ENCODE results near the gene C2orf68. TPM values are rescaled to one million over a fixed set of nuclear protein-coding genes. Genes with fewer than 3 reads are reported as not detected.
A peak's percentile ranks its signal among the peaks of the same experiment; 100 is the strongest.

The C2orf68 gene
- total RNA-seq, 4 donors from 2014 or later = 15.7 to 21.9 (median 19.7) TPM

DNA sequence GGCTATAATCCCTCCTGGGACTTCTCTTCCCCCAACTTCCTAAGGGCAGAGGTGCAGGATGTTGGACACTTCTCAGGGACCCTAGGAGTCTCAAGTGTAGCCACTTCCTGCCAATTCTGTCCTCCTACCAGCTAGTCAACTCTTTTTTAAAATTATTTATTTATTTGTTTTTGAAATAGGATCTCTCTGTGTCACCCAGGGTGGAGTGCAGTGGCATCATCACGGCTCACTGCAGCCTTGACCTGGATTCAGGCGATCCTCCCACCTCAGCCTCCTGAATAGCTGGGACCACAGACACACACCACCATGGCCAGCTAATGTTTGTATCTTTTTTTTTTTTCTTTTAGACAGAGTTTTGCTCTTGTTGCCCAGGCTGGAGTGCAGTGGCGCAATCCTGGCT, 44.6 kb upstream of the C2orf68 start:
- Histone ChIP-seq H3K9me3 (no peaks in the 10 kb centered on the region), H3K36me3 (peaks cover 0 to 54% (median 0%) of the 10 kb centered on the region in 3 donors), H3K27ac (no peak overlapping the region), H3K27me3 (no peaks in the 10 kb centered on the region), H3K4me3 (no peak overlapping the region), H3K4me1 (peaks cover 0 to 9% (median 0%) of the 10 kb centered on the region in 4 donors)
- 87 to 90% methylated on average over 3 of the region's 3 CpGs for WGBS, 2 donors
- TF ChIP-seq, protein P1, sequence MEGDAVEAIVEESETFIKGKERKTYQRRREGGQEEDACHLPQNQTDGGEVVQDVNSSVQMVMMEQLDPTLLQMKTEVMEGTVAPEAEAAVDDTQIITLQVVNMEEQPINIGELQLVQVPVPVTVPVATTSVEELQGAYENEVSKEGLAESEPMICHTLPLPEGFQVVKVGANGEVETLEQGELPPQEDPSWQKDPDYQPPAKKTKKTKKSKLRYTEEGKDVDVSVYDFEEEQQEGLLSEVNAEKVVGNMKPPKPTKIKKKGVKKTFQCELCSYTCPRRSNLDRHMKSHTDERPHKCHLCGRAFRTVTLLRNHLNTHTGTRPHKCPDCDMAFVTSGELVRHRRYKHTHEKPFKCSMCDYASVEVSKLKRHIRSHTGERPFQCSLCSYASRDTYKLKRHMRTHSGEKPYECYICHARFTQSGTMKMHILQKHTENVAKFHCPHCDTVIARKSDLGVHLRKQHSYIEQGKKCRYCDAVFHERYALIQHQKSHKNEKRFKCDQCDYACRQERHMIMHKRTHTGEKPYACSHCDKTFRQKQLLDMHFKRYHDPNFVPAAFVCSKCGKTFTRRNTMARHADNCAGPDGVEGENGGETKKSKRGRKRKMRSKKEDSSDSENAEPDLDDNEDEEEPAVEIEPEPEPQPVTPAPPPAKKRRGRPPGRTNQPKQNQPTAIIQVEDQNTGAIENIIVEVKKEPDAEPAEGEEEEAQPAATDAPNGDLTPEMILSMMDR (IDR thresholded peaks at IDR 0.05) = no peak
- no peak for TF ChIP-seq EP300 (IDR thresholded peaks at IDR 0.05)
- TF ChIP-seq POLR2A (IDR thresholded peaks at IDR 0.05) = no peak
- DNase-seq (ENCODE audit: low spot score in 2 of 2) = no peak

DNA sequence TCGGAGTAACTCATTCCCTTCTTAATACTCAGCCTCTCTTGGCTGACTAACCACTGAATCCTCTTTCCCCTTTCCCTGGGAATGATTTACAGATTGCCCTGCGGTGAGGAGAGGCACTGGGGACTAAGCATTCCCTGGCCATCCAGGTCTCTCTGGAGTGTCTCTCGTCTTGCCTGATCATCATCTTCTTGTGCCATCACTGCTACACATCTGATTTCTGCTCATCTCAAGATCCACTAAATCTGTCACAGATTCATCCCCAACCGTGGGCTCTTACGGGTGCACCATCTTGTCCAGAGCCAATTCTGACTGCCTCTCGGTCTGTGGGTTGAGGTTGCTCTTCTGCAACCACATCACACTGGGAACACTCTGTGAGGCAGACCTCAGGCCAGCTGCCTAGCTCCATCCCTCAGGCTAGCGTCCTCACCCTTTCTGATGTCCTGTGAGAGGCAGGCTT, 44.1 kb upstream of the C2orf68 start:
- Histone ChIP-seq H3K36me3 (peaks cover 0 to 59% (median 0%) of the 10 kb centered on the region in 3 donors), H3K4me1 (peaks cover 0 to 4% (median 0%) of the 10 kb centered on the region in 4 donors), H3K4me3 (no peak overlapping the region), H3K27ac (no peak overlapping the region), H3K27me3 (no peaks in the 10 kb centered on the region), H3K9me3 (no peaks in the 10 kb centered on the region)
- no peak for DNase-seq (ENCODE audit: low spot score in 2 of 2)
- TF ChIP-seq EP300 (IDR thresholded peaks at IDR 0.05) = no peak
- TF ChIP-seq, protein P1 (IDR thresholded peaks at IDR 0.05) = no peak
- no peak for TF ChIP-seq POLR2A (IDR thresholded peaks at IDR 0.05)
- 81 to 87% methylated on average over 7 of the region's 7 CpGs for WGBS, 2 donors

DNA sequence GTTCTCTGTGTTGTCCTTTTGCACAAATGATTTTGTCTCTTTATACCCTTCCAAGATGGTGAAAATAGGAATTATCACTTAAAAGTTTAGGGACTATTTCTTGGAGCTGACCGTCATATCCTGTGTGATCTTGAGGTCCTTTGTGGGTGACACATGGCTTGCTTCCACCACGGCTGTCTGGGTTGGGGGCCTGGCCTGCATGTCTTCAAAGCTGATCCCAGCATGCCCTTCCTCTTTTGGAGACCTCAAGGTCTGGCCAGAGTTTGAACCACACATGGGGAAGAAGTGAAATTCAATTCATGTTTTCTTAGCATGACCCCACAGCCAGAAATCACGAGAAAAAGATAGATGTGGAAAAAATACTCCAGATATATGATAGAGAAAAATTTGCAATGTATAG, 42.1 kb upstream of the C2orf68 start:
- H3K9me3 ChIP-seq = no peaks in the 10 kb centered on the region
- no peak for DNase-seq (ENCODE audit: low spot score in 2 of 2)

DNA sequence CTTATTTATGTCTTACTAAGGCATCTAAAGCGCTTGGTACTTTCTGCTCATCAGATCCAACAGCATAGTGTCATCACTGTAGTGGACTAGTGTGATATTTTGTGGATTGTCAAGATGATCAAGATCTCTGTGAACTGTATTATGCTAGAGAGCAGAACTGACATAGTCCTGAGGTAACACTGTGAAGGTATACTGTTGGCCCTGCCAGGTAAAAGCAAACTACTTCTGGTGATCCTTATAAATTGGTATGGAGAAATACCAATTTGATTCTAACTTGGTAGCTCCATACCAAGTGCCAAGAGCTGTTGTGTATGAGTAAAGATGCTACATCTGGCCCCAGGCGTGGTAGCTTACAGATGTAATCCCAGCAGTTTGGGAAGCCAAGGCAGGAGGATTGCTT, 40.2 kb upstream of the C2orf68 start:
- Histone ChIP-seq H3K36me3 (peaks cover 4 to 81% (median 20%) of the 10 kb centered on the region in 3 donors), H3K9me3 (no peaks in the 10 kb centered on the region), H3K27me3 (no peaks in the 10 kb centered on the region), H3K4me3 (no peak overlapping the region), H3K4me1 (no peaks in the 10 kb centered on the region), H3K27ac (peak overlapping the region in 1 of 4 donors; percentile 58)
- DNase-seq (ENCODE audit: low spot score in 2 of 2) = no peak
- TF ChIP-seq POLR2A (IDR thresholded peaks at IDR 0.05) (no peak), EP300 (IDR thresholded peaks at IDR 0.05) (no peak)
- TF ChIP-seq, protein P1 (IDR thresholded peaks at IDR 0.05) = no peak
- WGBS, 2 donors = 98 to 100% methylated on average over 2 of the region's 2 CpGs

More for the DNA sequence above, 42.1 kb upstream of the C2orf68 start:
- Histone ChIP-seq H3K4me3 (no peak overlapping the region), H3K4me1 (no peaks in the 10 kb centered on the region), H3K27ac (no peak overlapping the region), H3K36me3 (peaks cover 0 to 79% (median 14%) of the 10 kb centered on the region in 3 donors), H3K27me3 (no peaks in the 10 kb centered on the region)
- TF ChIP-seq POLR2A (IDR thresholded peaks at IDR 0.05) (no peak), EP300 (IDR thresholded peaks at IDR 0.05) (no peak)
- TF ChIP-seq, protein P1 (IDR thresholded peaks at IDR 0.05) = no peak
- WGBS, 2 donors = 69 to 71% methylated on average over 3 of the region's 3 CpGs

DNA sequence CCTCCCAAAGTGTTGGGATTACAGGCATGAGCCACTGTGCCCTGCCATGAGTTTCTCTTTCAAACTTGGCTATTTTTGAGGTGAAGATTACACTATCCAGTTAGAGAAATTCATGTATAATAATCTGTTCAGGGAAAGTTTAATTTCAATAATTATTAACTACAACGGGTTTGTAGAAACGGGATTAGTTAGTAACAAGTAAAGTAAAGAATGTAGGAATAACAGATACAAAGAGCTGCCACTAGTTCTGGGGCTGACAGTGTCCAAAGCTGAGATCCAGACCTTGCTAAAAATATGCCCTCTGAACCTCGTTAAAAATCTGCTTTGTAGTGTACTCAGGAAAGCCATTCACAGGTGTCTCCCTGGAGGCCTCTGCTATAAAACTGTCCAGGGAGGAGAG, 39.2 kb upstream of the C2orf68 start:
- peaks cover 4 to 82% (median 22%) of the 10 kb centered on the region in 3 donors for H3K36me3 ChIP-seq
- no peak for DNase-seq (ENCODE audit: low spot score in 2 of 2)

More for the DNA sequence above, 39.2 kb upstream of the C2orf68 start:
- Histone ChIP-seq H3K4me3 (no peak overlapping the region), H3K4me1 (no peaks in the 10 kb centered on the region), H3K27ac (no peak overlapping the region), H3K9me3 (no peaks in the 10 kb centered on the region), H3K27me3 (no peaks in the 10 kb centered on the region)
- 83 to 86% methylated on average over 3 of the region's 3 CpGs for WGBS, 2 donors
- TF ChIP-seq, protein P1 (IDR thresholded peaks at IDR 0.05) = no peak
- no peak for TF ChIP-seq POLR2A (IDR thresholded peaks at IDR 0.05)
- TF ChIP-seq EP300 (IDR thresholded peaks at IDR 0.05) = no peak

Data from tibial nerve (tissue), 4 donors.